ENCODE data around the gene SZRD1. TPM values are rescaled to one million over a fixed set of nuclear protein-coding genes. Genes with fewer than 3 reads are reported as not detected.

The SZRD1 gene
- polyA plus RNA-seq, 1 donor from 2014 or later, result 13.6 TPM

- H3K4me3 ChIP-seq (ENCODE audit: low read length), result peak overlapping the region; percentile 95
- no peak overlapping the region for H2AFZ ChIP-seq (ENCODE audit: low read depth, low read length)
- H3K9ac ChIP-seq (ENCODE audit: low read length), result no peak overlapping the region
- H3K27me3 ChIP-seq (ENCODE audit: insufficient read depth, low read depth, low read length), result no peaks in the 10 kb centered on the region
- H3K9me3 ChIP-seq (ENCODE audit: low read length), result no peaks in the 10 kb centered on the region
- no peaks in the 10 kb centered on the region for H3K36me3 ChIP-seq (ENCODE audit: insufficient read depth, low read length)
- H3K9me2 ChIP-seq (ENCODE audit: insufficient read depth, low read length), result no peaks in the 10 kb centered on the region
- H3K4me2 ChIP-seq (ENCODE audit: low read length), result no peak overlapping the region
- H3F3A ChIP-seq (ENCODE audit: insufficient read depth, low read length, poor library complexity, severe bottlenecking), result no peaks in the 10 kb centered on the region
- H4K20me1 ChIP-seq (ENCODE audit: insufficient read depth), result no peaks in the 10 kb centered on the region
- TF ChIP-seq, protein P1, sequence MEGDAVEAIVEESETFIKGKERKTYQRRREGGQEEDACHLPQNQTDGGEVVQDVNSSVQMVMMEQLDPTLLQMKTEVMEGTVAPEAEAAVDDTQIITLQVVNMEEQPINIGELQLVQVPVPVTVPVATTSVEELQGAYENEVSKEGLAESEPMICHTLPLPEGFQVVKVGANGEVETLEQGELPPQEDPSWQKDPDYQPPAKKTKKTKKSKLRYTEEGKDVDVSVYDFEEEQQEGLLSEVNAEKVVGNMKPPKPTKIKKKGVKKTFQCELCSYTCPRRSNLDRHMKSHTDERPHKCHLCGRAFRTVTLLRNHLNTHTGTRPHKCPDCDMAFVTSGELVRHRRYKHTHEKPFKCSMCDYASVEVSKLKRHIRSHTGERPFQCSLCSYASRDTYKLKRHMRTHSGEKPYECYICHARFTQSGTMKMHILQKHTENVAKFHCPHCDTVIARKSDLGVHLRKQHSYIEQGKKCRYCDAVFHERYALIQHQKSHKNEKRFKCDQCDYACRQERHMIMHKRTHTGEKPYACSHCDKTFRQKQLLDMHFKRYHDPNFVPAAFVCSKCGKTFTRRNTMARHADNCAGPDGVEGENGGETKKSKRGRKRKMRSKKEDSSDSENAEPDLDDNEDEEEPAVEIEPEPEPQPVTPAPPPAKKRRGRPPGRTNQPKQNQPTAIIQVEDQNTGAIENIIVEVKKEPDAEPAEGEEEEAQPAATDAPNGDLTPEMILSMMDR (IDR thresholded peaks at IDR 0.05; ENCODE audit: poor library complexity, severe bottlenecking), result no peak
- TF ChIP-seq SMC3 (conservative IDR thresholded peaks at IDR 0.05; ENCODE audit: poor library complexity) (no peak), RAD21 (conservative IDR thresholded peaks at IDR 0.05) (no peak), POLR2AphosphoS5 (IDR thresholded peaks at IDR 0.05) (no peak), EZH2 (IDR thresholded peaks at IDR 0.05; ENCODE audit: borderline replicate concordance, insufficient read depth, low read length, poor library complexity, severe bottlenecking) (no peak), MXI1 (conservative IDR thresholded peaks at IDR 0.05; ENCODE audit: poor library complexity, severe bottlenecking) (no peak), EP300 (conservative IDR thresholded peaks at IDR 0.05; ENCODE audit: poor library complexity, severe bottlenecking) (no peak), TAF1 (IDR thresholded peaks at IDR 0.05; ENCODE audit: low read depth) (no peak)
- TF ChIP-seq, protein P2, sequence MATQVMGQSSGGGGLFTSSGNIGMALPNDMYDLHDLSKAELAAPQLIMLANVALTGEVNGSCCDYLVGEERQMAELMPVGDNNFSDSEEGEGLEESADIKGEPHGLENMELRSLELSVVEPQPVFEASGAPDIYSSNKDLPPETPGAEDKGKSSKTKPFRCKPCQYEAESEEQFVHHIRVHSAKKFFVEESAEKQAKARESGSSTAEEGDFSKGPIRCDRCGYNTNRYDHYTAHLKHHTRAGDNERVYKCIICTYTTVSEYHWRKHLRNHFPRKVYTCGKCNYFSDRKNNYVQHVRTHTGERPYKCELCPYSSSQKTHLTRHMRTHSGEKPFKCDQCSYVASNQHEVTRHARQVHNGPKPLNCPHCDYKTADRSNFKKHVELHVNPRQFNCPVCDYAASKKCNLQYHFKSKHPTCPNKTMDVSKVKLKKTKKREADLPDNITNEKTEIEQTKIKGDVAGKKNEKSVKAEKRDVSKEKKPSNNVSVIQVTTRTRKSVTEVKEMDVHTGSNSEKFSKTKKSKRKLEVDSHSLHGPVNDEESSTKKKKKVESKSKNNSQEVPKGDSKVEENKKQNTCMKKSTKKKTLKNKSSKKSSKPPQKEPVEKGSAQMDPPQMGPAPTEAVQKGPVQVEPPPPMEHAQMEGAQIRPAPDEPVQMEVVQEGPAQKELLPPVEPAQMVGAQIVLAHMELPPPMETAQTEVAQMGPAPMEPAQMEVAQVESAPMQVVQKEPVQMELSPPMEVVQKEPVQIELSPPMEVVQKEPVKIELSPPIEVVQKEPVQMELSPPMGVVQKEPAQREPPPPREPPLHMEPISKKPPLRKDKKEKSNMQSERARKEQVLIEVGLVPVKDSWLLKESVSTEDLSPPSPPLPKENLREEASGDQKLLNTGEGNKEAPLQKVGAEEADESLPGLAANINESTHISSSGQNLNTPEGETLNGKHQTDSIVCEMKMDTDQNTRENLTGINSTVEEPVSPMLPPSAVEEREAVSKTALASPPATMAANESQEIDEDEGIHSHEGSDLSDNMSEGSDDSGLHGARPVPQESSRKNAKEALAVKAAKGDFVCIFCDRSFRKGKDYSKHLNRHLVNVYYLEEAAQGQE (IDR thresholded peaks at IDR 0.05; ENCODE audit: borderline replicate concordance), result no peak
- H3K79me2 ChIP-seq (replicated peaks; ENCODE audit: insufficient read depth, low read length), result peaks cover 29% of the 10 kb centered on the region
- no peak overlapping the region for H3K27ac ChIP-seq (ENCODE audit: low read length)
These were observed 75.2 kb downstream of the SZRD1 start for GRCh38 chr1:16442265-16442664.

- H3K27ac ChIP-seq (ENCODE audit: low read length), result no peak overlapping the region
- no peak overlapping the region for H2AFZ ChIP-seq (ENCODE audit: low read depth, low read length)
- H4K20me1 ChIP-seq (ENCODE audit: insufficient read depth), result no peaks in the 10 kb centered on the region
- no peaks in the 10 kb centered on the region for H3K9me3 ChIP-seq (ENCODE audit: low read length)
- no peaks in the 10 kb centered on the region for H3K9me2 ChIP-seq (ENCODE audit: insufficient read depth, low read length)
- no peak overlapping the region for H3K4me3 ChIP-seq (ENCODE audit: low read length)
- H3K27me3 ChIP-seq (ENCODE audit: insufficient read depth, low read depth, low read length), result no peaks in the 10 kb centered on the region
- H3K9ac ChIP-seq (ENCODE audit: low read length), result no peak overlapping the region
- no peak overlapping the region for H3K4me2 ChIP-seq (ENCODE audit: low read length)
- no peak for TF ChIP-seq SMC3 (conservative IDR thresholded peaks at IDR 0.05; ENCODE audit: poor library complexity)
- TF ChIP-seq, protein P1 (IDR thresholded peaks at IDR 0.05; ENCODE audit: poor library complexity, severe bottlenecking), result no peak
- no peak for TF ChIP-seq MXI1 (conservative IDR thresholded peaks at IDR 0.05; ENCODE audit: poor library complexity, severe bottlenecking)
- no peak for TF ChIP-seq TAF1 (IDR thresholded peaks at IDR 0.05; ENCODE audit: low read depth)
- no peak for TF ChIP-seq EZH2 (IDR thresholded peaks at IDR 0.05; ENCODE audit: borderline replicate concordance, insufficient read depth, low read length, poor library complexity, severe bottlenecking)
- TF ChIP-seq POLR2AphosphoS5 (IDR thresholded peaks at IDR 0.05), result no peak
- TF ChIP-seq, protein P2 (IDR thresholded peaks at IDR 0.05; ENCODE audit: borderline replicate concordance), result no peak
- no peak for TF ChIP-seq RAD21 (conservative IDR thresholded peaks at IDR 0.05)
- TF ChIP-seq EP300 (conservative IDR thresholded peaks at IDR 0.05; ENCODE audit: poor library complexity, severe bottlenecking), result no peak
- peaks cover 29% of the 10 kb centered on the region for H3K79me2 ChIP-seq (replicated peaks; ENCODE audit: insufficient read depth, low read length)
- no peaks in the 10 kb centered on the region for H3K36me3 ChIP-seq (ENCODE audit: insufficient read depth, low read length)
- H3F3A ChIP-seq (ENCODE audit: insufficient read depth, low read length, poor library complexity, severe bottlenecking), result no peaks in the 10 kb centered on the region
These were observed 75.9 kb downstream of the SZRD1 start for GRCh38 chr1:16442941-16443340.

Data from neural cell (in vitro differentiated cells).